B cell (primary cell): Measurements from ENCODE around the gene EPN2. TPM values are rescaled to one million over a fixed set of nuclear protein-coding genes. Genes with fewer than 3 reads are reported as not detected.

Source experiments
- ATAC-seq: fragments of 200-7000 bp; cut with Tn5 transposase; one replicate; pipeline ENCODE4 v1.10.0; 2021; ENCODE audit warnings: low read depth, mild to moderate bottlenecking, moderate number of reproducible peaks, moderate library complexity
- CTCF ChIA-PET: fragments of 350-600 bp; sonication (Branson Sonifier 250); formaldehyde crosslinking; loops from one replicate; lab custom pipeline; 2021; ENCODE audit warnings: antibody characterized with exemption, inconsistent platforms; lab: Charles Lee
- POLR2A ChIA-PET: fragments of 350-600 bp; sonication (Branson Sonifier 250); formaldehyde crosslinking; loops from one replicate; lab custom pipeline; 2021; ENCODE audit warnings: antibody characterized with exemption; lab: Charles Lee
- DNase-seq: peaks from one replicate; pipeline ENCODE4 v3.0.0; 2013
- H2AFZ ChIP-seq: 2 replicates; pipeline ENCODE4 v1.6.1; 2012; ENCODE audit warnings: mild to moderate bottlenecking, low read depth, low read length; ENCODE audit not compliant: insufficient read depth, poor library complexity, severe bottlenecking
- H3K27ac ChIP-seq, 2 donors: 1 replicate in 1 of 2; 2 replicates in 1 of 2; pipeline ENCODE4 v1.5.1; 2012 to 2013; ENCODE audit warnings: low read length in 2 of 2, mild to moderate bottlenecking in 2 of 2, moderate library complexity in 1 of 2
- H3K27me3 ChIP-seq, 4 experiments: fragments of 200-600 bp in 1 of 4; sonication (generic) in 1 of 4; replicated peaks in 1 of 4; 1 replicate in 2 of 4; 2 replicates in 2 of 4; pipeline versions ENCODE4 v1.6.1 to v1.7.0; 2013 to 2016; ENCODE audit warnings: low read length in 3 of 4, mild to moderate bottlenecking in 2 of 4, mixed read lengths in 1 of 4, moderate library complexity in 1 of 4; ENCODE audit not compliant: insufficient read depth in 4 of 4, control insufficient read depth in 3 of 4; ENCODE audit errors: control extremely low read depth in 1 of 4
- H3K36me3 ChIP-seq, 2 experiments: replicated peaks in 1 of 2; 1 replicate in 1 of 2; 2 replicates in 1 of 2; pipeline versions ENCODE4 v1.6.1 to v1.7.1; 2013; ENCODE audit warnings: low read length in 1 of 2; ENCODE audit not compliant: insufficient read depth in 2 of 2, control insufficient read depth in 1 of 2; ENCODE audit errors: control extremely low read depth in 1 of 2, extremely low read depth in 1 of 2
- H3K4me1 ChIP-seq, 2 donors: fragments of 200-600 bp in 1 of 2; sonication (generic) in 1 of 2; 1 replicate in 1 of 2; 2 replicates in 1 of 2; pipeline versions ENCODE4 v1.5.1 to v1.6.1; 2013 to 2017; ENCODE audit warnings: low read length in 2 of 2; ENCODE audit not compliant: control insufficient read depth in 2 of 2, insufficient read depth in 2 of 2
- H3K4me2 ChIP-seq: replicated peaks from 2 replicates; pipeline ENCODE3; 2012; ENCODE audit warnings: mild to moderate bottlenecking, low read depth, low read length; ENCODE audit not compliant: poor library complexity, severe bottlenecking
- H3K4me3 ChIP-seq, 5 experiments: fragments of 200-600 bp in 1 of 5; sonication (generic) in 1 of 5; 1 replicate in 3 of 5; 2 replicates in 2 of 5; pipeline versions ENCODE4 v1.5.1 to v1.7.0; 2011 to 2016; ENCODE audit warnings: low read length in 4 of 5, mild to moderate bottlenecking in 4 of 5, low read depth in 2 of 5, control low read depth in 1 of 5, moderate library complexity in 1 of 5; ENCODE audit not compliant: insufficient read depth in 1 of 5; ENCODE audit errors: control extremely low read depth in 1 of 5, extremely low read depth in 1 of 5
- H3K79me2 ChIP-seq: fragments of 200-600 bp; sonication (generic); one replicate; pipeline ENCODE4 v1.6.0; 2016; ENCODE audit warnings: low read length; ENCODE audit not compliant: control insufficient read depth, insufficient read depth
- H3K9ac ChIP-seq: fragments of 200-600 bp; sonication (generic); 2 replicates; pipeline ENCODE4 v1.6.1; 2017; ENCODE audit warnings: mild to moderate bottlenecking, low read length, moderate library complexity
- H3K9me3 ChIP-seq, 3 donors: one replicate each; pipeline versions ENCODE4 v1.6.1 to v1.7.1; 2013; ENCODE audit warnings: low read length in 2 of 3; ENCODE audit not compliant: control insufficient read depth in 2 of 3, insufficient read depth in 1 of 3; ENCODE audit errors: control extremely low read depth in 1 of 3
- H4K20me1 ChIP-seq: 2 replicates; pipeline ENCODE4 v1.6.0; 2012; ENCODE audit warnings: mild to moderate bottlenecking, low read length; ENCODE audit not compliant: insufficient read depth, control insufficient read depth, poor library complexity, severe bottlenecking
- H3K27ac Mint-ChIP-seq: one replicate; pipeline ENCODE4 v1.8.0; 2021; ENCODE audit warnings: mixed read lengths
- H3K27me3 Mint-ChIP-seq: one replicate; pipeline ENCODE4 v1.8.0; 2021; ENCODE audit warnings: mixed read lengths
- H3K4me1 Mint-ChIP-seq: one replicate; pipeline ENCODE4 v1.8.0; 2021; ENCODE audit warnings: mixed read lengths
- H3K4me3 Mint-ChIP-seq: one replicate; pipeline ENCODE4 v1.8.0; 2021; ENCODE audit warnings: mixed read lengths
- H3K9me3 Mint-ChIP-seq: one replicate; pipeline ENCODE4 v1.8.0; 2022; ENCODE audit warnings: mixed read lengths; ENCODE audit not compliant: insufficient read depth
- EZH2 ChIP-seq: IDR thresholded peaks from 2 replicates; pipeline ENCODE4 v1.6.1; 2012; ENCODE audit warnings: borderline replicate concordance, low read depth, mild to moderate bottlenecking, moderate library complexity, low read length; ENCODE audit not compliant: insufficient read depth, poor library complexity, severe bottlenecking
- WGBS: methylation state at CpG from one replicate; pipeline ENCODE4 v1.1.5; 2013; ENCODE audit warnings: missing lambda C conversion rate; ENCODE audit not compliant: insufficient coverage; 5-methylcytosine and 5-hydroxymethylcytosine counted together
- intact Hi-C: fragments of 100-400 bp; cut with micrococcal nuclease; formaldehyde crosslinking; loops from one replicate; pipeline ENCODE4 v1.10.0; 2022
- polyA plus RNA-seq: library from polyadenylated mRNA; depleted of rRNA; stranded (reverse); fragments of >200 nt; gene quantifications from 2 replicates; pipeline ENCODE4 v1.2.3, GENCODE V29; 2012
- total RNA-seq, 2 donors: library from RNA; stranded (reverse); fragments of 120-200 nt in 1 of 2; gene quantifications; 1 replicate in 1 of 2; 2 replicates in 1 of 2; pipeline versions ENCODE4 v1.2.3 to v1.2.4, GENCODE V29; 2013 to 2022
- TF ChIP-seq, protein P1 (sequence below): fragments of 200-600 bp; IDR thresholded peaks from one replicate; pipeline ENCODE4 v1.8.0; 2022; ENCODE audit warnings: antibody characterized with exemption, mild to moderate bottlenecking

The EPN2 gene
- total and polyA plus RNA-seq, 2 donors (not counting 1 experiment from before 2014, with no cell fraction given): 15.7 to 35.6 TPM

- Histone ChIP-seq H3K4me2 (no peak overlapping the region), H2AFZ (no peak overlapping the region)
- intact Hi-C loops: no loop called here
Observed at GRCh38 chr17:19248151-19248927, 11.2 kb downstream of the EPN2 start.

More at GRCh38 chr17:19248151-19248927, 11.2 kb downstream of the EPN2 start:
- Mint-ChIP-seq H3K27ac (no peak overlapping the region), H3K9me3 (no peaks in the 10 kb centered on the region), H3K27me3 (no peaks in the 10 kb centered on the region), H3K4me1 (peaks cover 33% of the 10 kb centered on the region), H3K4me3 (peak overlapping the region; percentile 33)
- Histone ChIP-seq H3K27me3 (no peaks in the 10 kb centered on the region), H3K27ac (no peak overlapping the region), H3K9me3 (no peaks in the 10 kb centered on the region), H3K79me2 (peaks cover 20% of the 10 kb centered on the region), H3K4me1 (peaks cover 5 to 13% of the 10 kb centered on the region in 2 donors), H3K36me3 (no peaks in the 10 kb centered on the region), H3K4me3 (no peak overlapping the region), H3K9ac (no peak overlapping the region), H4K20me1 (peaks cover 19% of the 10 kb centered on the region)
- TF ChIP-seq, protein P1, sequence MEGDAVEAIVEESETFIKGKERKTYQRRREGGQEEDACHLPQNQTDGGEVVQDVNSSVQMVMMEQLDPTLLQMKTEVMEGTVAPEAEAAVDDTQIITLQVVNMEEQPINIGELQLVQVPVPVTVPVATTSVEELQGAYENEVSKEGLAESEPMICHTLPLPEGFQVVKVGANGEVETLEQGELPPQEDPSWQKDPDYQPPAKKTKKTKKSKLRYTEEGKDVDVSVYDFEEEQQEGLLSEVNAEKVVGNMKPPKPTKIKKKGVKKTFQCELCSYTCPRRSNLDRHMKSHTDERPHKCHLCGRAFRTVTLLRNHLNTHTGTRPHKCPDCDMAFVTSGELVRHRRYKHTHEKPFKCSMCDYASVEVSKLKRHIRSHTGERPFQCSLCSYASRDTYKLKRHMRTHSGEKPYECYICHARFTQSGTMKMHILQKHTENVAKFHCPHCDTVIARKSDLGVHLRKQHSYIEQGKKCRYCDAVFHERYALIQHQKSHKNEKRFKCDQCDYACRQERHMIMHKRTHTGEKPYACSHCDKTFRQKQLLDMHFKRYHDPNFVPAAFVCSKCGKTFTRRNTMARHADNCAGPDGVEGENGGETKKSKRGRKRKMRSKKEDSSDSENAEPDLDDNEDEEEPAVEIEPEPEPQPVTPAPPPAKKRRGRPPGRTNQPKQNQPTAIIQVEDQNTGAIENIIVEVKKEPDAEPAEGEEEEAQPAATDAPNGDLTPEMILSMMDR: no peak
- no peak for TF ChIP-seq EZH2
- DNase-seq (no peak), ATAC-seq (no peak)
- WGBS: 88% methylated on average over 2 of the region's 4 CpGs
- ChIA-PET CTCF (interaction anchor here (1.9 to 2.0 kb wide), 2 partner anchors 58 to 90 kb away, joined by 4 read pairs; no protein-coding TSS in a partner anchor), POLR2A (no interaction called here)
